A549 (cell line): ENCODE results near the gene KRTAP3-2.

ENCODE experiments used
- EP300 ChIP-seq, 2 experiments: fragments of >200 bp; sonication (Bioruptor Twin); formaldehyde crosslinking; IDR thresholded peaks; 2 replicates in 1 of 2; 3 replicates in 1 of 2; pipeline ENCODE4 v1.6.1; 2016 to 2017
- HDAC2 ChIP-seq: fragments of 200-600 bp; sonication (generic); IDR thresholded peaks from 2 replicates; pipeline ENCODE4 v1.6.1; 2016
- NR3C1 ChIP-seq: fragments of >200 bp; sonication (Bioruptor Twin); formaldehyde crosslinking; IDR thresholded peaks from 3 replicates; pipeline ENCODE4 v1.6.1; 2017
- POLR2A ChIP-seq: IDR thresholded peaks from 2 replicates; pipeline ENCODE4 v1.6.1; 2012; ENCODE audit warnings: mild to moderate bottlenecking, low read length
- POLR2AphosphoS2 ChIP-seq: conservative IDR thresholded peaks from 2 replicates; pipeline ENCODE4 v1.6.1; 2012; ENCODE audit warnings: low read length, improper control_type of control experiment, inconsistent platforms
- RARB ChIP-seq: fragments of 250-450 bp; sonication (Bioruptor Pico); IDR thresholded peaks from 2 replicates; pipeline ENCODE4 v1.8.0; 2021; ENCODE audit warnings: mild to moderate bottlenecking, moderate library complexity
- SREBF2 ChIP-seq: fragments of 450-650 bp; IDR thresholded peaks from 2 replicates; pipeline ENCODE4 v1.6.1; 2014; ENCODE audit warnings: mild to moderate bottlenecking, moderate library complexity
- TF ChIP-seq, protein P1 (sequence below): fragments of >200 bp; sonication (Bioruptor Twin); formaldehyde crosslinking; IDR thresholded peaks from 3 replicates; pipeline ENCODE4 v1.5.1; 2016

DNA sequence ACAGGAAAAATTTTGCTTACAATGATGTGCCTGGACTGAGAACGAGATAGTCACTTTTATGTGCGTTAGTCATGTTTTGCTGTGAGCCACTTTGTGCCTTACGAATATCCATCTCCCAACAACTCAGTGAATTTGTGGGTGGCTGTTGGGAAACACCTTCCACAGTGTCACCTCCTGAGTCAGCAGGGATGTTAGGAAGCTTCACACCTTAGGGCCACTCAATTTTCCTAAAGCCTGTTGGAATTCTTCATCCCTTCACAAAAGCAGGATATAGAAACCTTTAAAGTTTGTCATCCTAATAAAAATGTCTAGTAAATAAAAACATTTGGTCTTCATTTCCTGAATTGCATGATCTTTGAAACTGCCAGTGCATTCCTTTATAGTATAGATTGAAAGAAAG is 13.5 kb upstream of the KRTAP3-2 start:
- TF ChIP-seq EP300 (IDR thresholded peaks at IDR 0.05) (no peak), RARB (CRISPR knock-in tag) (no peak), POLR2AphosphoS2 (no peak), SREBF2 (no peak), POLR2A (no peak), HDAC2 (no peak), NR3C1 (no peak)
- TF ChIP-seq, protein P1, sequence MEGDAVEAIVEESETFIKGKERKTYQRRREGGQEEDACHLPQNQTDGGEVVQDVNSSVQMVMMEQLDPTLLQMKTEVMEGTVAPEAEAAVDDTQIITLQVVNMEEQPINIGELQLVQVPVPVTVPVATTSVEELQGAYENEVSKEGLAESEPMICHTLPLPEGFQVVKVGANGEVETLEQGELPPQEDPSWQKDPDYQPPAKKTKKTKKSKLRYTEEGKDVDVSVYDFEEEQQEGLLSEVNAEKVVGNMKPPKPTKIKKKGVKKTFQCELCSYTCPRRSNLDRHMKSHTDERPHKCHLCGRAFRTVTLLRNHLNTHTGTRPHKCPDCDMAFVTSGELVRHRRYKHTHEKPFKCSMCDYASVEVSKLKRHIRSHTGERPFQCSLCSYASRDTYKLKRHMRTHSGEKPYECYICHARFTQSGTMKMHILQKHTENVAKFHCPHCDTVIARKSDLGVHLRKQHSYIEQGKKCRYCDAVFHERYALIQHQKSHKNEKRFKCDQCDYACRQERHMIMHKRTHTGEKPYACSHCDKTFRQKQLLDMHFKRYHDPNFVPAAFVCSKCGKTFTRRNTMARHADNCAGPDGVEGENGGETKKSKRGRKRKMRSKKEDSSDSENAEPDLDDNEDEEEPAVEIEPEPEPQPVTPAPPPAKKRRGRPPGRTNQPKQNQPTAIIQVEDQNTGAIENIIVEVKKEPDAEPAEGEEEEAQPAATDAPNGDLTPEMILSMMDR, result no peak
